ENCODE data around the gene SULT1A2. TPM values are rescaled to one million over a fixed set of nuclear protein-coding genes. Genes with fewer than 3 reads are reported as not detected.
A peak's percentile ranks its signal among the peaks of the same experiment; 100 is the strongest.

Gene SULT1A2
- total and polyA plus RNA-seq, 2 of the 13 experiments (the other 11 are each of a cell fraction or from before 2014, with no cell fraction given) = 33.0 to 34.2 TPM

DNA sequence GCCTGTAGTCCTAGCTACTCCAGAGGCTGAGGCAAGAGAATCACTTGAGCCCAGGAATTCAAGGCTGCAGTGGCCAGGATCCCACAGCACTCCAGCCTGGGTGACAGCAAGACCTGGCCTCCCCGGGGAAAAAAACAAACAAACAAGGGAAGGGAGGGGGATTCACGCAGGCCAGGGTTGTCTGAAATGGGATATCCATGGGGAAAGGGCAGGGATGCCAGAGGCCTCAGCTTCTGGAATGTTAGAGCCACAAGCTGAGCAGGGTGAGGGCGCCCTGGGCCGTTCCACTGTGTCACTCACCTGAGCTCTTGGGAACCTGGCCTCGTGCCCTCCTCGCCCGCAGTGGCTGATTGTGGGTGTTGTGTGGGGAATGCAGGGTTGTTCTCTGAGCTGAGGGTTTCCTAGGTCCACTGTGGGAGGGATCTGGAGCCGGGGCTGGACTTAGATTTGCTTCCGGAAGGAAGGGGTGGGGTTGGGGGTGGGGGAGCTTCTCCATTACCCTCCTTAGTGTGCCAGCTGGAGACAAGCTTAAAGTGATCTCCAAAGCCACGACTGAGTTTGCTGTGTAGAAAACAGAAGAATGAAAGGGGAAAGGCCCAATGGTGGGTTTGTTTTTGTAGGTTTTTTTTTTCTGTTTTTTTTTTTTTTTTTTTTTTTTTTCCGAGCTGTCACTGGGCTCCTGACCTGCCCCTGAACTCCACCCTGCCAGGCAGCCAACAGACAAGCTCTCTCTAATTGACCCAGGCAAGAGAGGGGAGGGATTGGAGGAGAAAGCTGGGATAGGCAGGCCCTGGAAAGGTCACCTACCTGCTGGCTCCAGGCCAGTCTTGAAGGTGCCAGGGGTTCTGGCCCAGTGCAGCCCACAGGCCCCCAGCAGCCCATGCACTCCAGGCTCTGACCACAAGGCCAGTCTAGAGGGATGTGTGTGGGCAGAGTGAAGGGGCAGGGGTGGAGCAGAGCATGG is 13.1 kb upstream of the SULT1A2 start, which contains the start of gene SULT1A1 (continued):
- TF ChIP-seq DNMT3B (CRISPR knock-in tag; conservative IDR thresholded peaks at IDR 0.05) (0 out of 2 replicates have a peak, but pooled peaks have one; percentile 29), SRSF4 (IDR thresholded peaks at IDR 0.05; ENCODE audit: low read depth, low read length, poor library complexity, severe bottlenecking) (no peak), EEA1 (CRISPR knock-in tag; IDR thresholded peaks at IDR 0.05; ENCODE audit: borderline replicate concordance) (peak; percentile 87; the same call in 1 of the 2 replicates), RBAK (CRISPR knock-in tag; IDR thresholded peaks at IDR 0.05) (no peak), ZFAT (CRISPR knock-in tag; conservative IDR thresholded peaks at IDR 0.05) (no peak), HCFC1 (IDR thresholded peaks at IDR 0.05; ENCODE audit: low read depth, low read length) (no peak), MATR3 (CRISPR knock-in tag; IDR thresholded peaks at IDR 0.05) (no peak), SOX13 (IDR thresholded peaks at IDR 0.05) (no peak; the same call in 1 of the 2 replicates), SOX13 (CRISPR knock-in tag; conservative IDR thresholded peaks at IDR 0.05 in 1 of 2, IDR thresholded peaks at IDR 0.05 in 1 of 2) (no peak; a peak in 1 of 4 replicates), ZKSCAN5 (CRISPR knock-in tag; IDR thresholded peaks at IDR 0.05) (0 out of 2 replicates have a peak, but pooled peaks have one; percentile 46), KLF13 (CRISPR knock-in tag; IDR thresholded peaks at IDR 0.05) (no peak; the same call in 1 of the 2 replicates), NFE2L2 (IDR thresholded peaks at IDR 0.05; ENCODE audit: low read length) (no peak), ZNF768 (CRISPR knock-in tag; IDR thresholded peaks at IDR 0.05) (peak; percentile 92), BRD4 (CRISPR knock-in tag; IDR thresholded peaks at IDR 0.05) (peak; percentile 40; the same call in 1 of the 2 replicates), ZNF83 (CRISPR knock-in tag; IDR thresholded peaks at IDR 0.05; ENCODE audit: borderline replicate concordance) (peak; percentile 57; the same call in 1 of the 2 replicates), ZNF788 (CRISPR knock-in tag; IDR thresholded peaks at IDR 0.05; ENCODE audit: borderline replicate concordance) (0 out of 2 replicates have a peak, but pooled peaks have one; percentile 25), ZFP36L1 (CRISPR knock-in tag; IDR thresholded peaks at IDR 0.05) (no peak)
- TF ChIP-seq, protein P1, sequence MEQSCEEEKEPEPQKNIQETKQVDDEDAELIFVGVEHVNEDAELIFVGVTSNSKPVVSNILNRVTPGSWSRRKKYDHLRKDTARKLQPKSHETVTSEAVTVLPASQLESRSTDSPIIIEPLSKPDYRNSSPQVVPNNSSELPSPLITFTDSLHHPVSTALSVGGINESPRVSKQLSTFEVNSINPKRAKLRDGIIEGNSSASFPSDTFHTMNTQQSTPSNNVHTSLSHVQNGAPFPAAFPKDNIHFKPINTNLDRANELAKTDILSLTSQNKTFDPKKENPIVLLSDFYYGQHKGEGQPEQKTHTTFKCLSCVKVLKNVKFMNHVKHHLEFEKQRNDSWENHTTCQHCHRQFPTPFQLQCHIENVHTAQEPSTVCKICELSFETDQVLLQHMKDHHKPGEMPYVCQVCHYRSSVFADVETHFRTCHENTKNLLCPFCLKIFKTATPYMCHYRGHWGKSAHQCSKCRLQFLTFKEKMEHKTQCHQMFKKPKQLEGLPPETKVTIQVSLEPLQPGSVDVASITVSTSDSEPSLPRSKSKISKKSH (CRISPR knock-in tag; IDR thresholded peaks at IDR 0.05; ENCODE audit: borderline replicate concordance) = peak; percentile 17; the same call in 1 of the 2 replicates
- TF ChIP-seq, protein P2, sequence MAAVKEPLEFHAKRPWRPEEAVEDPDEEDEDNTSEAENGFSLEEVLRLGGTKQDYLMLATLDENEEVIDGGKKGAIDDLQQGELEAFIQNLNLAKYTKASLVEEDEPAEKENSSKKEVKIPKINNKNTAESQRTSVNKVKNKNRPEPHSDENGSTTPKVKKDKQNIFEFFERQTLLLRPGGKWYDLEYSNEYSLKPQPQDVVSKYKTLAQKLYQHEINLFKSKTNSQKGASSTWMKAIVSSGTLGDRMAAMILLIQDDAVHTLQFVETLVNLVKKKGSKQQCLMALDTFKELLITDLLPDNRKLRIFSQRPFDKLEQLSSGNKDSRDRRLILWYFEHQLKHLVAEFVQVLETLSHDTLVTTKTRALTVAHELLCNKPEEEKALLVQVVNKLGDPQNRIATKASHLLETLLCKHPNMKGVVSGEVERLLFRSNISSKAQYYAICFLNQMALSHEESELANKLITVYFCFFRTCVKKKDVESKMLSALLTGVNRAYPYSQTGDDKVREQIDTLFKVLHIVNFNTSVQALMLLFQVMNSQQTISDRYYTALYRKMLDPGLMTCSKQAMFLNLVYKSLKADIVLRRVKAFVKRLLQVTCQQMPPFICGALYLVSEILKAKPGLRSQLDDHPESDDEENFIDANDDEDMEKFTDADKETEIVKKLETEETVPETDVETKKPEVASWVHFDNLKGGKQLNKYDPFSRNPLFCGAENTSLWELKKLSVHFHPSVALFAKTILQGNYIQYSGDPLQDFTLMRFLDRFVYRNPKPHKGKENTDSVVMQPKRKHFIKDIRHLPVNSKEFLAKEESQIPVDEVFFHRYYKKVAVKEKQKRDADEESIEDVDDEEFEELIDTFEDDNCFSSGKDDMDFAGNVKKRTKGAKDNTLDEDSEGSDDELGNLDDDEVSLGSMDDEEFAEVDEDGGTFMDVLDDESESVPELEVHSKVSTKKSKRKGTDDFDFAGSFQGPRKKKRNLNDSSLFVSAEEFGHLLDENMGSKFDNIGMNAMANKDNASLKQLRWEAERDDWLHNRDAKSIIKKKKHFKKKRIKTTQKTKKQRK (IDR thresholded peaks at IDR 0.05; ENCODE audit: low read length) = no peak
- TF ChIP-seq, protein P3, sequence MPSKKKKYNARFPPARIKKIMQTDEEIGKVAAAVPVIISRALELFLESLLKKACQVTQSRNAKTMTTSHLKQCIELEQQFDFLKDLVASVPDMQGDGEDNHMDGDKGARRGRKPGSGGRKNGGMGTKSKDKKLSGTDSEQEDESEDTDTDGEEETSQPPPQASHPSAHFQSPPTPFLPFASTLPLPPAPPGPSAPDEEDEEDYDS (CRISPR knock-in tag; IDR thresholded peaks at IDR 0.05) = peak; percentile 74; the same call in 1 of the 2 replicates
- TF ChIP-seq, protein P4, sequence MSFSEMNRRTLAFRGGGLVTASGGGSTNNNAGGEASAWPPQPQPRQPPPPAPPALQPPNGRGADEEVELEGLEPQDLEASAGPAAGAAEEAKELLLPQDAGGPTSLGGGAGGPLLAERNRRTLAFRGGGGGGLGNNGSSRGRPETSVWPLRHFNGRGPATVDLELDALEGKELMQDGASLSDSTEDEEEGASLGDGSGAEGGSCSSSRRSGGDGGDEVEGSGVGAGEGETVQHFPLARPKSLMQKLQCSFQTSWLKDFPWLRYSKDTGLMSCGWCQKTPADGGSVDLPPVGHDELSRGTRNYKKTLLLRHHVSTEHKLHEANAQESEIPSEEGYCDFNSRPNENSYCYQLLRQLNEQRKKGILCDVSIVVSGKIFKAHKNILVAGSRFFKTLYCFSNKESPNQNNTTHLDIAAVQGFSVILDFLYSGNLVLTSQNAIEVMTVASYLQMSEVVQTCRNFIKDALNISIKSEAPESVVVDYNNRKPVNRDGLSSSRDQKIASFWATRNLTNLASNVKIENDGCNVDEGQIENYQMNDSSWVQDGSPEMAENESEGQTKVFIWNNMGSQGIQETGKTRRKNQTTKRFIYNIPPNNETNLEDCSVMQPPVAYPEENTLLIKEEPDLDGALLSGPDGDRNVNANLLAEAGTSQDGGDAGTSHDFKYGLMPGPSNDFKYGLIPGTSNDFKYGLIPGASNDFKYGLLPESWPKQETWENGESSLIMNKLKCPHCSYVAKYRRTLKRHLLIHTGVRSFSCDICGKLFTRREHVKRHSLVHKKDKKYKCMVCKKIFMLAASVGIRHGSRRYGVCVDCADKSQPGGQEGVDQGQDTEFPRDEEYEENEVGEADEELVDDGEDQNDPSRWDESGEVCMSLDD (CRISPR knock-in tag; IDR thresholded peaks at IDR 0.05; ENCODE audit: borderline replicate concordance) = no peak
